Stimulated activated CD4-positive, alpha-beta T cell treated with anti-CD3 and anti-CD28 coated beads, TNF-alpha, amount 100 ng/mL, for 1 hour (primary cell): Measurements from ENCODE around the gene CNGA4.
A peak's percentile ranks its signal among the peaks of the same experiment; 100 is the strongest.
"Not testable (repeated sequence)": the region's sequence is repeated elsewhere in the genome, so short reads cannot be mapped to it uniquely, and the experiment has no call there.

Experiments used
- DNase-seq, 3 donors: peaks; one replicate each; pipeline ENCODE4 v3.0.0-alpha.2; 2020; ENCODE audit warnings: low read depth in 3 of 3, low spot score in 1 of 3

Gene CNGA4

GRCh38 chr11:6224421-6224820, 14.5 kb upstream of the CNGA4 start:
- DNase-seq = no peak

GRCh38 chr11:6225024-6225423, 13.9 kb upstream of the CNGA4 start:
- no peak for DNase-seq

GRCh38 chr11:6225896-6226295, 13.0 kb upstream of the CNGA4 start:
- no peak for DNase-seq

GRCh38 chr11:6228520-6228919, 10.4 kb upstream of the CNGA4 start:
- no peak for DNase-seq

- DNase-seq = no peak
These were observed 9.0 kb upstream of the CNGA4 start for GRCh38 chr11:6229911-6230310.

- no peak for DNase-seq
These were observed 6.0 kb upstream of the CNGA4 start for GRCh38 chr11:6232899-6233298.

GRCh38 chr11:6233984-6234386, 4.9 kb upstream of the CNGA4 start:
- DNase-seq = no peak

GRCh38 chr11:6234387-6235107, 4.3 kb upstream of the CNGA4 start, which contains the start of gene FHIP1B:
TSS of gene FHIP1B (minus strand) at chr11:6234636. CDS start at chr11:6224516, 10,120 bp downstream.
- peak; percentile 91 to 99 (median 96) for DNase-seq

GRCh38 chr11:6237266-6237665, 1.6 kb upstream of the CNGA4 start:
- no peak for DNase-seq

- DNase-seq = no peak
These were observed 1.1 kb upstream of the CNGA4 start for GRCh38 chr11:6237761-6238302.

GRCh38 chr11:6240139-6240538, 1.2 kb downstream of the CNGA4 start:
- no peak for DNase-seq

GRCh38 chr11:6240781-6241180, 1.9 kb downstream of the CNGA4 start:
- no peak for DNase-seq

- no peak for DNase-seq
These were observed 2.4 kb downstream of the CNGA4 start for GRCh38 chr11:6241316-6241715.

- DNase-seq = no peak
These were observed 6.6 kb downstream of the CNGA4 start for GRCh38 chr11:6245536-6245935.

- DNase-seq = no peak
These were observed 9.4 kb downstream of the CNGA4 start for GRCh38 chr11:6248248-6248647.

GRCh38 chr11:6248897-6249296, 10.0 kb downstream of the CNGA4 start:
- not testable (repeated sequence) for DNase-seq

GRCh38 chr11:6249770-6250555, 11.1 kb downstream of the CNGA4 start:
- DNase-seq = no peak

- no peak for DNase-seq
These were observed 12.3 kb downstream of the CNGA4 start for GRCh38 chr11:6251120-6251733.

- DNase-seq = no peak
These were observed 13.1 kb downstream of the CNGA4 start for GRCh38 chr11:6251990-6252473.

- DNase-seq = no peak
These were observed 14.3 kb downstream of the CNGA4 start for GRCh38 chr11:6253197-6253596.

- DNase-seq = no peak
These were observed 19.3 kb downstream of the CNGA4 start for GRCh38 chr11:6258141-6258540.
